RKO (cell line): ENCODE measurements around the gene HEATR3.

Experiments
- DNase-seq: peaks from one replicate; pipeline ENCODE4 v3.0.0-alpha.2; 2016; ENCODE audit warnings: low spot score

The HEATR3 gene

DNA sequence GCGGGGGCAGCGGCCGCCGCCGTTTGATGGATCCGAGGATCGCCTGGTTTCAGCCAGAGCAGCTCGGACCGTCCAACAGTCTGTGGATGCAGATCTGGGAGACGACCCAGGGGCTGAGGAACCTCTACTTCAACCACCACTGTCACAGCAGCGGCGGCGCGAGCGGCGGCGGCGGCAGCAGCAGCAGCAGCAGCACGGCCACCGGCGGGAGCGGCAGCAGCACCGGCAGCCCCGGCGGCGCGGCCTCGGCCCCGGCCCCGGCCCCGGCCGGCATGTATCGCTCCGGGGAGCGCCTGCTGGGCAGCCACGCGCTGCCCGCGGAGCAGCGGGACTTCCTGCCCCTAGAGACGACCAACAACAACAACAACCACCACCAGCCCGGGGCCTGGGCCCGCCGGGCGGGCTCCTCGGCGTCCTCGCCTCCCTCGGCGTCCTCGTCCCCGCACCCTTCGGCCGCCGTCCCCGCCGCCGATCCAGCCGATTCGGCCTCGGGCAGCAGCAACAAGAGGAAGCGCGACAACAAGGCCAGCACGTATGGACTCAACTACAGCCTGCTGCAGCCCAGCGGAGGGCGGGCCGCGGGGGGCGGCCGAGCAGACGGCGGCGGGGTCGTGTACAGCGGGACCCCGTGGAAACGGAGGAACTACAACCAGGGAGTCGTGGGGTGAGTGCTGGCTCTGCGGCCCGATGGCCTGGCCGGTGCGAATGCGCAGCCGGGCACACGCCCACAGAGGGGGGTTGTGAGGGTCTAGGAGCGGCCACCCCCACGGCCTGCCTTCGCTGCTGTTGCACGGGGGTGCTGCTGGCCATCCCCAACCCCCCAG is 88.0 kb downstream of the HEATR3 start:
- DNase-seq, result peak; percentile 55

DNA sequence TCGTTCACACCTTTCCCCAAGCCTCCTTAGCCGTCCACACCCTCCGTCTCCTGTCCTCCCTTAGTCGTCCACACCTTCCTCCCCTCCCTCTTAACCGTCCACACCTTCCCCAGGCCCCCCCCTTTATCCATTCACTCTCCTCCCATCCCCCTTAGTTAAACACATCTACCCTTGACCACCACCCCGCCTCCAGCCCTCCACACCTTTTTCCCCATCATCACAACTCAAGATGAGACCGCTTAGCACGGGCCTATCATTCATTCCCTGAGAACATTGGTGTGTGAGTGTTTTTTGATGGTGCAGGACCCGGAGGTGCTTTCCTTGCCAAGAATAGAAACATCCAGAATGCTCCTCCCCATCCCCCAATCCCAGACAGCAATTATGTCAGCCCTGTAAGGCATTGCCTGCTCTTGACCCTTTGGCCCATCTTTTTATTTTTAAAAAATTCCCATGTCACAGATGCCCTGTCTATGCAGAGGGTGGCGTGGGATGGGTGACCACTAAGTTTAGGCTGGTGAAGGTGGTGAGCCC is 88.7 kb downstream of the HEATR3 start:
- DNase-seq, result peak; percentile 41

DNA sequence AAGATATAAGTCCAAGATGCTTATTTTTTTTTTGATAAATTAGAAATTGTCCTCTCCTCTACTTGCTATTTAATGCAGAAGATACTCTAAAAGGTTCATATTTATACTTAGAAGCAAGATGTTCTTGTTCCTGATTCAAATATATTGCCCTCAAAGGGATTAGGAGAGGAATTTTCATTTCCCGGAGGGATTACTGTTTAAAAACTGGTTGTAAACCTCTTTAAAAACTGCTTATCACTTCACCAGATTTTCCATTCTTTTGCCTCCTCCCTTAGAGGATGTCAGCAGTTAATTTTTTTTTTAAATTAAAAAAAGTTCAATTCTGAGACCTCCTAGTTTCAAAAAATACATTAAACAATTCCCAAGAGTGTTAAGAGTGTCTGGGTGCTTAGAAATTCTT is 90.2 kb downstream of the HEATR3 start:
- no peak for DNase-seq
